ENCODE results near the gene SLC35E1.

The SLC35E1 gene

GRCh38 chr19:16535381-16535780 lies 36.8 kb downstream of the SLC35E1 start:
- Histone ChIP-seq H3K9me2 (ENCODE audit: low read depth, low read length) (no peaks in the 10 kb centered on the region), H3K4me3 (ENCODE audit: low read depth, low read length, poor library complexity, severe bottlenecking) (no peak overlapping the region), H3K4me2 (ENCODE audit: low read length) (no peak overlapping the region), H3K9ac (ENCODE audit: low read length) (no peak overlapping the region), H3K4me1 (ENCODE audit: insufficient read depth, low read length, severe bottlenecking) (peaks cover 2% of the 10 kb centered on the region), H3K36me3 (ENCODE audit: insufficient read depth, low read length) (peaks cover 97% of the 10 kb centered on the region), H3K9me3 (ENCODE audit: low read length) (no peaks in the 10 kb centered on the region), H3F3A (ENCODE audit: insufficient read depth, low read length) (no peaks in the 10 kb centered on the region), H3K27ac (ENCODE audit: low read depth, low read length, poor library complexity, severe bottlenecking) (no peak overlapping the region), H3K79me2 (ENCODE audit: insufficient read depth, low read length) (peaks cover 37% of the 10 kb centered on the region), H3K27me3 (ENCODE audit: insufficient read depth, low read length) (no peaks in the 10 kb centered on the region), H4K20me1 (ENCODE audit: insufficient read depth, low read length) (no peaks in the 10 kb centered on the region), H2AFZ (ENCODE audit: low read length) (no peak overlapping the region)
- TF ChIP-seq CTCF (IDR thresholded peaks at IDR 0.05; ENCODE audit: low read length) (no peak), EZH2 (IDR thresholded peaks at IDR 0.05; ENCODE audit: borderline replicate concordance, low read length) (no peak)

GRCh38 chr19:16532440-16533234 lies 39.6 kb downstream of the SLC35E1 start:
- peaks cover 96% of the 10 kb centered on the region for H3K36me3 ChIP-seq (ENCODE audit: insufficient read depth, low read length)
- H3K4me2 ChIP-seq (ENCODE audit: low read length), result no peak overlapping the region
- no peaks in the 10 kb centered on the region for H3K27me3 ChIP-seq (ENCODE audit: insufficient read depth, low read length)
- H3K4me3 ChIP-seq (ENCODE audit: low read depth, low read length, poor library complexity, severe bottlenecking), result no peak overlapping the region
- H3K79me2 ChIP-seq (ENCODE audit: insufficient read depth, low read length), result peaks cover 11% of the 10 kb centered on the region; the same call in 1 of the 2 replicates
- no peaks in the 10 kb centered on the region for H3K9me2 ChIP-seq (ENCODE audit: low read depth, low read length)
- no peaks in the 10 kb centered on the region for H3K9me3 ChIP-seq (ENCODE audit: low read length)
- no peak overlapping the region for H3K9ac ChIP-seq (ENCODE audit: low read length)
- H3K27ac ChIP-seq (ENCODE audit: low read depth, low read length, poor library complexity, severe bottlenecking), result no peak overlapping the region
- H2AFZ ChIP-seq (ENCODE audit: low read length), result no peak overlapping the region
- TF ChIP-seq CTCF (IDR thresholded peaks at IDR 0.05; ENCODE audit: low read length), result no peak
- TF ChIP-seq EZH2 (IDR thresholded peaks at IDR 0.05; ENCODE audit: borderline replicate concordance, low read length), result no peak
- no peaks in the 10 kb centered on the region for H3F3A ChIP-seq (ENCODE audit: insufficient read depth, low read length)
- H4K20me1 ChIP-seq (ENCODE audit: insufficient read depth, low read length), result no peaks in the 10 kb centered on the region
- H3K4me1 ChIP-seq (ENCODE audit: insufficient read depth, low read length, severe bottlenecking), result no peaks in the 10 kb centered on the region

- H3K79me2 ChIP-seq (ENCODE audit: insufficient read depth, low read length), result 0 out of 2 replicates have a peak, but pooled peaks cover 2% of the 10 kb centered on the region
- no peaks in the 10 kb centered on the region for H3F3A ChIP-seq (ENCODE audit: insufficient read depth, low read length)
- no peak overlapping the region for H3K4me3 ChIP-seq (ENCODE audit: low read depth, low read length, poor library complexity, severe bottlenecking)
- H3K9ac ChIP-seq (ENCODE audit: low read length), result no peak overlapping the region
- TF ChIP-seq CTCF (IDR thresholded peaks at IDR 0.05; ENCODE audit: low read length) (no peak), EZH2 (IDR thresholded peaks at IDR 0.05; ENCODE audit: borderline replicate concordance, low read length) (no peak)
- no peaks in the 10 kb centered on the region for H3K4me1 ChIP-seq (ENCODE audit: insufficient read depth, low read length, severe bottlenecking)
- no peaks in the 10 kb centered on the region for H3K27me3 ChIP-seq (ENCODE audit: insufficient read depth, low read length)
- H3K9me2 ChIP-seq (ENCODE audit: low read depth, low read length), result no peaks in the 10 kb centered on the region
- H2AFZ ChIP-seq (ENCODE audit: low read length), result no peak overlapping the region
- H3K36me3 ChIP-seq (ENCODE audit: insufficient read depth, low read length), result peaks cover 99% of the 10 kb centered on the region
- H3K4me2 ChIP-seq (ENCODE audit: low read length), result no peak overlapping the region
- H3K9me3 ChIP-seq (ENCODE audit: low read length), result no peaks in the 10 kb centered on the region
- H3K27ac ChIP-seq (ENCODE audit: low read depth, low read length, poor library complexity, severe bottlenecking), result no peak overlapping the region
- H4K20me1 ChIP-seq (ENCODE audit: insufficient read depth, low read length), result no peaks in the 10 kb centered on the region
Observed at GRCh38 chr19:16531380-16531669, 40.9 kb downstream of the SLC35E1 start.

All from OCI-LY1 (cell line).